Transverse colon (tissue), 4 donors: ENCODE data around the gene NSD1. TPM values are rescaled to one million over a fixed set of nuclear protein-coding genes. Genes with fewer than 3 reads are reported as not detected.

Experiments
- DNase-seq: peaks from one replicate; pipeline ENCODE4 v3.0.0-alpha.2; 2019
- H3K27ac ChIP-seq, 4 donors: fragments of 200-600 bp; sonication (generic); 2 replicates each; pipeline ENCODE4 v1.5.1; 2016 to 2018; ENCODE audit warnings: inconsistent platforms in 4 of 4
- H3K27me3 ChIP-seq: fragments of 200-600 bp; sonication (generic); 2 replicates; pipeline ENCODE4 v1.5.1; 2017; ENCODE audit warnings: inconsistent platforms
- H3K36me3 ChIP-seq, 4 donors: fragments of 200-600 bp; sonication (generic); 2 replicates each; pipeline ENCODE4 v1.5.1; 2017 to 2019; ENCODE audit warnings: inconsistent platforms in 4 of 4
- H3K4me1 ChIP-seq, 4 donors: fragments of 200-600 bp; sonication (generic); 2 replicates each; pipeline ENCODE4 v1.5.1; 2017 to 2020; ENCODE audit warnings: inconsistent platforms in 4 of 4
- H3K4me3 ChIP-seq, 4 donors: fragments of 200-600 bp; sonication (generic); 1 replicate in 1 of 4; 2 replicates in 3 of 4; pipeline versions ENCODE4 v1.5.1 to v1.6.1; 2017 to 2019; ENCODE audit warnings: inconsistent platforms in 4 of 4
- H3K9me3 ChIP-seq, 2 donors: fragments of 200-600 bp; sonication (generic); 2 replicates each; pipeline ENCODE4 v1.5.1; 2017 to 2019; ENCODE audit warnings: inconsistent platforms in 2 of 2
- CTCF ChIP-seq, 5 experiments: fragments of 200-600 bp in 3 of 5; fragments of 450-650 bp in 2 of 5; sonication (generic) in 3 of 5; IDR thresholded peaks; 1 replicate in 2 of 5; 2 replicates in 3 of 5; pipeline ENCODE4 v1.5.1; 2016 to 2017; ENCODE audit warnings: antibody characterized with exemption in 5 of 5, inconsistent platforms in 3 of 5, mild to moderate bottlenecking in 2 of 5, moderate library complexity in 1 of 5
- EP300 ChIP-seq: sonication (generic); formaldehyde crosslinking; IDR thresholded peaks from one replicate; pipeline ENCODE4 v1.6.1; 2017; ENCODE audit warnings: antibody characterized with exemption, low read depth
- POLR2A ChIP-seq: fragments of 450-650 bp; IDR thresholded peaks from one replicate; pipeline ENCODE4 v1.6.1; 2016; ENCODE audit warnings: antibody characterized with exemption, mild to moderate bottlenecking, moderate library complexity
- POLR2AphosphoS5 ChIP-seq, 3 donors: sonication (generic); formaldehyde crosslinking; IDR thresholded peaks; one replicate each; pipeline ENCODE4 v1.6.1; 2016; ENCODE audit warnings: antibody characterized with exemption in 3 of 3
- WGBS, 2 donors: methylation state at CpG; one replicate each; pipeline ENCODE4 v1.1.5; 2018; ENCODE audit warnings: low coverage in 1 of 2; 5-methylcytosine and 5-hydroxymethylcytosine counted together
- in situ Hi-C, 4 donors: fragments of 200-750 bp; cut with MboI; loops; one replicate each; pipeline versions ENCODE4 v1.15.0 to v1.15.1; 2017; ENCODE audit warnings: low sequenced_read_pairs in 3 of 4, low pct_ligation_motif_present in 1 of 4, low pct_unique_long_range_greater_than_20kb in 1 of 4
- intact Hi-C: fragments of 100-400 bp; cut with DNase I; formaldehyde crosslinking; loops from one replicate; pipeline ENCODE4 v1.15.1; 2023; ENCODE audit warnings: low total_unique reads
- total RNA-seq, 4 donors: library from RNA; depleted of rRNA; stranded (reverse); fragments of >200 nt; gene quantifications; one replicate each; pipeline ENCODE4 v1.1.0, GENCODE V29; 2016

NSD1 gene
- total RNA-seq, 4 donors from 2014 or later = 32.6 to 84.9 (median 60.7) TPM

DNA sequence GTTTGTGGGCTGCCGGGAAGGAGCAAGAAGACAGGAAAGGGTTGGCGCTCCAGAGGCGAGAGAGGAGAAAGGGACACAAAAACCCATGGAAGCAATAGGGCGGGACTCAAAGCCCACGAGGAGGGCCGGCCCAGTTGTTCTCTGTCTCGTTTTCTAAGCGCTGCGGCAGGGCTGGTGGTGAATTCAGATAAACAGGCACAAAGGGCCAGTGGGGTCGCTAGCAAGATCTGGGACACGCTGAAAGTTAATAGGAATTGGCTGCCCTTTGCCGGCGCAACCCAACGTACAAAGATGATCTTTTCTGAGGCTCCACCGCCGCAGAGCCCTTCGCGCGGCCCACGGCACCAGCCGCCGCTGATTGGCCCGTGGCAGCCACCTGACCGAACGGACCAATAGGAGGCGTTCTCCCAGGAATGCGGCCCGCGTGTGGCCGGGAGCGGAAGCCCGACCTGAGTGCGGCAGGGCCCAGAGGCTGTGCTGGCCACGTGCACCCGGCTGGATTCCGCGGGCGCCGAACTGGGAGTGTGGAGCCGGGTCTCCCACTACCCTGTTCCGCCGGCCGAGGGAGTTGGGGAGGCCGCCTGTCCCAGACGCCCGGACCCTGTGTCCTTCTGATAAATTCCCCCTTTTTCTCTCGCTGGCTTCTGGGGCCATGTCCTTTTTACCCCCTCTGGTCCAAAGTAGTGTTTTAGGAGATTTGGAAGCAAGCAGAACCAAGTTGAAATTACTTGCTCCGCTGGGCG, 16.8 kb upstream of the NSD1 start:
- no peak for TF ChIP-seq EP300
- peak in 1 of 3 donors; percentile 40 for TF ChIP-seq POLR2AphosphoS5 (IDR thresholded peaks at IDR 0.05)
- no peak for TF ChIP-seq POLR2A
- TF ChIP-seq CTCF (IDR thresholded peaks at IDR 0.05) = no peak
- Histone ChIP-seq H3K27me3 (no peaks in the 10 kb centered on the region), H3K9me3 (no peaks in the 10 kb centered on the region), H3K27ac (peak overlapping the region; percentile 36 to 81 (median 74)), H3K4me3 (peak overlapping the region in 2 of 4 donors; percentile 4 to 25), H3K36me3 (no peaks in the 10 kb centered on the region), H3K4me1 (peaks cover 0 to 16% (median 4%) of the 10 kb centered on the region in 4 donors)
- in situ Hi-C loops (loop anchor here in 1 of 4 donors (25.0 kb wide), 1 partner anchor 170 kb away; no protein-coding TSS in a partner anchor), intact Hi-C loops (no loop called here)
- WGBS, 2 donors = 58 to 67% methylated on average over 10 to 42 of the region's 49 CpGs
- peak; percentile 80 for DNase-seq

GRCh38 chr5:177117441-177118045, 16.0 kb upstream of the NSD1 start:
- Histone ChIP-seq H3K27me3 (no peaks in the 10 kb centered on the region), H3K27ac (peak overlapping the region in 2 of 4 donors; percentile 70 to 81), H3K9me3 (no peaks in the 10 kb centered on the region), H3K36me3 (no peaks in the 10 kb centered on the region), H3K4me3 (no peak overlapping the region), H3K4me1 (peaks cover 0 to 15% (median 4%) of the 10 kb centered on the region in 4 donors)
- 95 to 96% methylated on average over 14 to 30 of the region's 30 CpGs for WGBS, 2 donors
- DNase-seq = no peak
- in situ Hi-C loops (loop anchor here in 1 of 4 donors (25.0 kb wide), 1 partner anchor 170 kb away; no protein-coding TSS in a partner anchor), intact Hi-C loops (no loop called here)
- no peak for TF ChIP-seq CTCF (IDR thresholded peaks at IDR 0.05)

GRCh38 chr5:177122566-177122965, 11.0 kb upstream of the NSD1 start:
- no peaks in the 10 kb centered on the region for H3K36me3 ChIP-seq
- H3K4me3 ChIP-seq = no peak overlapping the region
- in situ Hi-C loops = loop anchor here in 1 of 4 donors (25.0 kb wide), 1 partner anchor 165 kb away; no protein-coding TSS in a partner anchor
- H3K27me3 ChIP-seq = no peaks in the 10 kb centered on the region
- DNase-seq = no peak
- TF ChIP-seq POLR2AphosphoS5 (IDR thresholded peaks at IDR 0.05) = no peak
- no peak for TF ChIP-seq EP300
- TF ChIP-seq POLR2A = no peak
- TF ChIP-seq CTCF (IDR thresholded peaks at IDR 0.05) = no peak
- no peaks in the 10 kb centered on the region for H3K9me3 ChIP-seq
- 97 to 100% methylated on average over 4 to 5 of the region's 5 CpGs for WGBS, 2 donors
- no peaks in the 10 kb centered on the region for H3K4me1 ChIP-seq
- intact Hi-C loops = no loop called here
- no peak overlapping the region for H3K27ac ChIP-seq

DNA sequence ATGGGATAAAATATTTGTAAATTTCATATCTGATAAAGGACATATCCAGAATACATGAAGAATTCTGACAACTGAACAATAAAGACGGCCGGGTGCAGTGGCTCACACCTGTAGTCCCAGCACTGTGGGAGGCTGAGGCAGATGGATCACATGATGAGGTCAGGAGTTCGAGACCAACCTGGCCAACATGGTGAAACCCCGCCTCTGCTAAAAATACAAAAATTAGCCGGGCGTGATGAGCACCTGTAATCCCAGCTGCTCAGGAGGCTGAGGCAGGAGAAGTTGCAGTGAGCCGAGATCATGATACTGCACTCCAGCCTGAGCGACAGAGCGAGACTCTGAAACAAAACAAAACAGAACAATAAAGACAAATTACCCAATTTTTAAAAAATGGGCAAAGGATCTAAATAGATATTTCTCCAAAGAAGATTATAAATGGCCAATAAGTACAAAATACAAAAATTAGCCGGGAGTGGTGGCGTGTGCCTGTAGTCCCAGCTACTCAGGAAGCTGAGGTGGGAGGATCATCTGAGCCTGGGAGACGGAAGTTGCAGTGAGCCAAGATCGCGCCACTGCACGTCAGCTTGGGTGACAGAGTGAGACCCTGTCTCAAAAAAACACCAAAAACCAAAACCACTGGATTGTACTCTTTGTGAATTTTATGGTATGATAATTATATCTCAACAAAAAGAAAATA, 9.6 kb upstream of the NSD1 start:
- intact Hi-C loops (no loop called here), in situ Hi-C loops (loop anchor here in 1 of 4 donors (25.0 kb wide), 1 partner anchor 163 kb away; no protein-coding TSS in a partner anchor)
- no peaks in the 10 kb centered on the region for H3K9me3 ChIP-seq
- DNase-seq = no peak
- no peak overlapping the region for H3K4me3 ChIP-seq
- no peaks in the 10 kb centered on the region for H3K4me1 ChIP-seq
- TF ChIP-seq POLR2A (no peak), POLR2AphosphoS5 (IDR thresholded peaks at IDR 0.05) (no peak), CTCF (IDR thresholded peaks at IDR 0.05) (no peak), EP300 (no peak)
- WGBS, 2 donors = 77 to 83% methylated on average over 7 to 15 of the region's 15 CpGs
- H3K27ac ChIP-seq = no peak overlapping the region
- H3K27me3 ChIP-seq = no peaks in the 10 kb centered on the region
- H3K36me3 ChIP-seq = no peaks in the 10 kb centered on the region
